Amniotic epithelial cell (primary cell): ENCODE measurements around the gene EFEMP2.

ENCODE experiments used
- DNase-seq: peaks from one replicate; pipeline ENCODE4 v3.0.0-alpha.2; 2010; ENCODE audit warnings: low read depth

Gene EFEMP2

DNA sequence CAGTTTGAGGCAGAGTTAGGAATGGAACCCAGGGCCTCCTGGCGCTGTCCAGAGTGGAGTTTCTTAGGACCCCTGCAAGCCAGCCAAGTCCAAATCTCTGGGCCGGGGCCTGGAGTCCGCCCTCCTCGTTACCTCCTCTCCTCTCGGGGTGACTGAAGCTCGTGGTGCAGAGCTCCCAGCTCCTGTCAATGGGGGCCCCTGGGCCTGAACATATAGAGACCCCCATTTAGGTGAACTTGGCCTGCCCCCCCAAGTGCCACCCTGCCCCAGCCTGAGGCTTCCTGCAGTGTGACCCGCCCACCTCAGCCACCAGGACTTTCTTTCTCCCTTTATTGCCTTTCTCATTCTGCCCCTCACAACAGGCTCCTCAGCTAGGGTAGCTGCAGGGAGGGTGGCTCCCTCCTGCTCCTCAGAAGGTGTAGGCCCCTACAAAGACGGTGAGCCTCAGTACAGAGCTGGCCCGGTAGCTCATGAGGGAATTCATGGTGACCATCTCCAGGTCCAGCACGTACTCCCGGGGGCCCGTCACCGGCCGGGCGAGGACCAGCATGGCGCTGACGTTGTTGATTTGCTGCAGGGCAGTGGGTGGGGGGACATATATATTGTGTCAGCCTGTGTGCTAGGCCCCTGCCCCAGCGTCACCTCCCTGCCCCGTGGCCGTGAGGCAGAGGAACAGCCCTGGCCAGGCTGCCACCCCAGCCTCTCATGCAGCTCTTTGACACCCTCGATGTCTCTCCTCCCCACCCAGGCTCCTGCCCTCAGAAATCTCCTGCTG is 5.9 kb downstream of the EFEMP2 start:
- DNase-seq: no peak

DNA sequence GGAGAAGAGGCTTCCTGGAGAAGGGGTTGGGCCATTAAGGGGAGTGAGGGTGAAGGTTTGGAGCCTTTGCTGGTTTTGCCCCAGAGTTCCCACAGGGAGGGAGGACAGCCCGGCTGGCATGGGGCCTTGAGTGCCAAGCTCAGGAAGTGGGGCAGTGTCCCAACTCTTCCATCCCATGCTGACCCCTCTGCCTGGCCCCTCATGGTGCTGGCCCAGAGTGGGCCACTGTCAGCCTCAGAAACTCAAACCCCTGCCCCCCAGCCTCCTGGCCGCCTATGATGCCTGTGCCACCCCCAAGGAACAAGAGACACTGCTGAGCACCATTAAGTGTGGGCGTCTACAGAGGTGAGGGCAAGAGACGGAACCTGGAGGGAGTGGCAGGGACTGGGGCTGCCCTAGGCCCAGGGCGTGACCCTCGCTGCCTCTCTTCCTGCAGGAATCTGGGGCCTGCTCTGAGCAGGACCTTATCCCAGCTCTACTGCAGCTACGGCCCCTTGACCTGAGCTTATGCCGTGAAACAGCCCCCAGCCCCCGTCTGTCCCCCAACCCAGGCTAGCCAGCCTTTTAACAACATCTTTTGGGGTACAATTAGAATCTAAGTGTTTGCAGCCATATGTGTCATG is 6.9 kb downstream of the EFEMP2 start:
- DNase-seq: no peak

DNA sequence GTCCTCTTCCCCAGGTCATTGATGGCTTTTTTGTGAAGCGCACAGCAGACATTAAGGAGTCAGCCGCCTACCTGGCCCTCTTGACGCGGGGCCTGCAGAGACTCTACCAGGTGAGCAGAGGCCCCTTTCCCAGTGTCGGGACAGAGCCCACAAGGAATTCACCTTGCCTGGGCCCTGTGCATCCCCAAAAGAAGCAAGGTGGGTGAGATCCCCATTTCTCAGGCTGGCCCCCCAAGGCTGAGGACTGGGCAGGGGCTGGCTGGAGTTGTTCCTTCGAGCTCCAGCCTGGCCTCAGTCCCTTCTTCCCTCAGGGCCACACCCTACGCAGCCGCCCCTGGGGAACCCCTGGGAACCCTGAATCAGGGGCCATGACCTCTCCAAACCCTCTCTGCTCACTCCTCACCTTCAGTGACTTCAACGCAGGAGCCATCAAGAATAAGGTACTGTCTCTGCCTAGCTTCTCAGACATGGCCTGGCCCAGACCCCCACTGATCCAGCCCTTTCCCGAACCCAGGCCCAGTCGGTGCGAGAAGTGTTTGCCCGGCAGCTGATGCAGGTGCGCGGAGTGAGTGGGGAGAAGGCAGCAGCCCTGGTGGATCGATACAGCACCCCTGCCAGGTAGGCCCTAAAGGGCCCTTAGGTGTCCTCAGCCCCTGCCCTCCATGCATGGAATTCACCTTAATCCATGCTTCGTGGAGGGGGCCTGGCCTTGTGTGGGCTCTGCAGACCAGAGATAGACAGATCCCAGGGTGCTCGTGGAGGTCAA is 7.7 kb downstream of the EFEMP2 start:
- no peak for DNase-seq

DNA sequence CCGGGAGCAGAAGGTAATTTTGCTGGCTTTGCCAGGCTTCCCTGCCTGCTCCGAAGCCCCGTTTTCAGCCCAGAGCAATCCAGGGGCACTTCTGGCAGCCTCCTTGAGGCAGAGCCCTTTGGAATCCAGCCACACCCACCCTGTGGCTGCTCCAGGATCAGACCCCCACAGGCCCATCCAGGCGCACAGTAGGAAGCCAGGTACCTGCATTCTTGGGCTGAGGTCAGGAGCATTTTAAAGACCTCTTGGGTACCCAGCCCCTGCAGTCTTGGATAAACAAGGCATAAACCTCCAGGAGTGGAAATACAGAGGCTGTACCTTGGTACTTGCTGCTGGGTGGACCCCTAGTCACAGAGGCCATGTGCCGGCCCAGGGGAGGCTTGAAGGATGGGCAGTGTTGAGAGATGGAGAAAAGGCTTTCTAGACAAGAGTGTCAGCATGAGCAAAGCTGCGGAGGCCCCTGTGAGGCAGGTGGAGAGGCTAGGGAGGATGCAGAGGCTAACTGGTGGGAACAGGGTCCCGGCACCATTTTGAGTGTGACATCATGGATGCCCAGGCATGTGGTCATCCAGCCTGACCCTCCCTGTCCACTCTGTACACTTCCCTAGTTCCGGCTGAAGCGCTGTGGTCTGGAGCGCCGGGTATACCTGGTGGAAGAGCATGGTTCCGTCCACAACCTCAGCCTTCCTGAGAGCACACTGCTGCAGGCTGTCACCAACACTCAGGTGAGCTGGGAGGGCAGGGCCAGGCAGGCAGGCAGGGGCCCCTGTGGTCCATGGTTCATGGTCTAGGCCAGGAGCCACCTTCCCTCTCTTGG is 8.5 kb downstream of the EFEMP2 start:
- DNase-seq: no peak

DNA sequence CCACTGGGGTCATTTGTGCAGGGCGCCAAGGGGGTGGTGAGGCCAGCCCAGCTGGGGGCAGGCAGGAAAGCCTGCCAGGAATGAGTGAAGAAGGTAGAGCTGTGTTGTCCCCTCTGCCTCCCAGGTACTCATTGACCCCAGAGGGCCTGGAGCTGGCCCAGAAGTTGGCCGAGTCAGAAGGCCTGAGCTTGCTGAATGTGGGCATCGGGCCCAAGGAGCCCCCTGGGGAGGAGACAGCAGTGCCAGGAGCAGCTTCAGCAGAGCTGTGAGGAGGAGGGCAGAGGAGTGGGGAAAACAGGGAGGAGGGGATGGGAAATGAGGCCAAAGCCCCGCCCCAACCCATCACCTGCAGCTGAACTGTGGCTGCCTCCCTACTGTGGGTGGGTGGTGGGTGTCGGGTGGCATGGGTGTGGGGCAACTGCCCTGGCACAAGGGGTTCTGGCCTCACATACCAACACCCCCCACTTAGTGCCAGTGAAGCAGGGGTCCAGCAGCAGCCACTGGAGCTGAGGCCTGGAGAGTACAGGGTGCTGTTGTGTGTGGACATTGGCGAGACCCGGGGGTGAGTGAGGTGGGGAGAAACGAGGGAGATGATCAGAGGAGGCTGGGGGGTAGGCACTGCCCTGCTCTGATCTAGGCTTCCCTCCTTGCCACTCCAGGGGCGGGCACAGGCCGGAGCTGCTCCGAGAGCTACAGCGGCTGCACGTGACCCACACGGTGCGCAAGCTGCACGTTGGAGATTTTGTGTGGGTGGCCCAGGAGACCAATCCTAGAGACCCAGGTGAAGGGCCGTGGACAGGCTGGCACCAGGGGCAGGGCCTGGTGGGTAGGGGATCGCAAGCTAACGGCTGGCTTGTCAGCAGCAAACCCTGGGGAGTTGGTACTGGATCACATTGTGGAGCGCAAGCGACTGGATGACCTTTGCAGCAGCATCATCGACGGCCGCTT is 9.4 kb downstream of the EFEMP2 start:
- DNase-seq: no peak

DNA sequence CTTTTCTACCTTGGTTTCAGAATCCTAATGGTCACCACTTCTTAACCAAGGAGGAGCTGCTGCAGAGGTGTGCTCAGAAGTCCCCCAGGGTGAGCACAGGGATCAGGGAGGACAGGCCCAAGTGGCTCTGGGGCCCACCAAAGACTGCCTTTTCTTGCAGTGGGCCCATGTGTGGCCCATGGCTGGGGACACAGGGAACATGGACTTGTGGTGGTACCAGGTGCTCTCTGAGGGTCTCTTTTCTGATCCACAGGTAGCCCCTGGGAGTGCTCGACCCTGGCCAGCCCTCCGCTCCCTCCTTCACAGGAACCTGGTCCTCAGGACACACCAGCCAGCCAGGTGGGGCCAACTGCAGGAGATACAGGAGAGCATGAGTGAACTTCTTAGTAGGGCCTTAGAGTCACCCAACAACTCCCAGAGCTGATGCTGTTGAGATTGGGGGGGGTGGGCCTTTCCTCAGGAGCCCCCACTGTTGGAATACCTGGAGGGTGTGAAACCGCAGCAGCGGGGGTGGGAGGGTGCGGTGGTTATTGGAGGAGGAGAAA is 10.3 kb downstream of the EFEMP2 start:
- DNase-seq: no peak

DNA sequence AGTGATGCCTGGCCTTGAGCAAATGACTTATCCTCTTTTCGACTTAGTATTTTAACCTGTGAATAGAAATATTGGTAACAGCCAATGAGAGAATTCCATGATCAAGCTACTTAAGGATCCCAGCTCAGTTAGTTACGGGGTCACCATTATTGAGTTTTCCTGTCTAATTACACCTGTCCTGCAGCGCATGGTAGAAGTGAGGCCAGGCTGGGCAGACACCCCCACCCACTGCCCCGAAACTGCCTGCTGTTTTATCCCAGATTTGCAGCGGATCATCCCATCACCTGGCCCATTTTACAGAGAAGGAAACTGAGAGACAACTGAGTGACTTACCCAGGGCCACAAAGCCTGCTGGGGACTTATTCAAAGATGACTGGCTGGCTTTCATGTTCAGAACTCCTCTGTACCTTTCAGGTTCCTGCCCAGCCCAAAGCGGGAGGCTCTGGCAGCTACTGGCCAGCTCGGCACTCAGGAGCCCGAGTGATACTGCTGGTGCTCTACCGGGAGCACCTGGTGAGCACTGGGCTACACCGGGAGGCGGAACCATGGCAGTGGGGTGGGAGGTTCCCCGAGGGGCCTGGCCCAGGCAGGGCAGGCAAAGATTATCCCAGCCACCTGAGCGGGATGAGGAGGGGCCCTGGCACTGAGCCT is 10.9 kb downstream of the EFEMP2 start:
- no peak for DNase-seq

DNA sequence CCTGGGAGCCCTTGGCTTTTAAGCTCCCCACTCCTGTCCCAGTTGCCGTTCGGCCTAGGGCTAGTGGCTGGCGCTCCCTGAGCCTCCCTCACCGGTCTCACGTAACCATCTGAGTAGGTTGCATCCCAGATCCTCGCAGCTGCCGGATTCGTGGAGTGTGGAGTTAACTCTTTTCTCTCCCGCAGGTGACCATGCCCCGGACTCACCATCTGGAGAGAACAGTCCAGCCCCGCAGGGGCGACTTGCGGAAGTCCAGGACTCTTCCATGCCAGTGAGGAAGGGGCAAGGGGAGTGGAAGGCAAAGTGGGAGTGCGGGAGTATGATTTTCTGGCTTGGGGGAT is 11.5 kb downstream of the EFEMP2 start:
- DNase-seq: no peak

DNA sequence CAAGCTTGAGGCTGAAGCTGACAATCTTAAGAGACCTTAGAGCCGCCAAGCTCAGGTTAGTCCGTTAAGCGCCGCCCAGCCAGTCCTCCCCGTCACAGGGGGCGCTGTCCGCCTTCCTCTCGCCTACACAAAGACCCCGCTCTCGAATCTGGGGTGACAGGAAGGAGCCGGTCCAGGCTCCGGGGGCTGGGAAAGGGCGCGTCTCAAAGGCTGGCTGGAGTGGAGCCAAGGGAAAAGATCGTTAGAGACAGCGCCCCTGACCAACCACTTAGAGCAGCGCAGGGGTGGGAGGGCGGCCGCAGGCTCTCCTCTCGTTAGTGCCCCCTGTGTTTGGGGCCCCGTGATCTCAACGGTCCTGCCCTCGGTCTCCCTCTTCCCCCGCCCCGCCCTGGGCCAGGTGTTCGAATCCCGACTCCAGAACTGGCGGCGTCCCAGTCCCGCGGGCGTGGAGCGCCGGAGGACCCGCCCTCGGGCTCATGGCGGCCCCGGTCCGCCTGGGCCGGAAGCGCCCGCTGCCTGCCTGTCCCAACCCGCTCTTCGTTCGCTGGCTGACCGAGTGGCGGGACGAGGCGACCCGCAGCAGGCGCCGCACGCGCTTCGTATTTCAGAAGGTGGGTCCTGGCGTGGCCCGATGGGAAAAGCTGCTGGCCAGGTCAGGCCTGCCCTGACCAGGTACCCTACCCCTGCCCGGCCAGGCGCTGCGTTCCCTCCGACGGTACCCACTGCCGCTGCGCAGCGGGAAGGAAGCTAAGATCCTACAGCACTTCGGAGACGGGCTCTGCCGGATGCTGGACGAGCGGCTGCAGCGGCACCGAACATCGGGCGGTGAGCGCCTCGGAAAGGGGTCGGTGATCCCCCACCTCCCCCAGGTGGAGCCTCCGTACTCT is 12.1 kb downstream of the EFEMP2 start, which contains the start of gene MUS81:
Gene MUS81, plus strand, starts transcription at position 156 of the 887 bp plus-strand sequence. Its CDS starts 321 bp downstream, at position 477.
- peak; percentile 97 for DNase-seq

DNA sequence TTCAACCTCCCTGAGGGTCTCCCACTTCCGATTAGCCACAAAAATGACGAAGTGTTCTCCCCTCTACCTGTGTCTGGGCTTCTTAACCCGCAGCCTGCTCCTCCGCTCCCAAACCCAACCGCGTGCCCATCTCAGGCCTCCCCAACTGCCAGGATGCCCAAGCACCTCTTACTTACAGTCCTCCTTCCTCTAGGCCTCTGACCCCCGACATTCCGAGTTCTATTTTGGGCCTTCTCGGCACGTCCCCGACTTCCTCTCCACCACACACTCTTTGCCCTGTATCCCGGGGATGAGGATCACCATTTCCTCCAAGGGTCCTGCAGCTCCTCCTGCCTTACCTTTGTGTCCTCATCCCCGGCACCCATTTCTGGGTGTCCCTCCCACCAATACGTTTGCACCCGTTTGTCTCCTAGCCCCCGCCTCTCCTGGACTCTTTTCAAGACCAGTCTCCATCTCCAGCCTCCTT is 12.8 kb downstream of the EFEMP2 start:
- no peak for DNase-seq

DNA sequence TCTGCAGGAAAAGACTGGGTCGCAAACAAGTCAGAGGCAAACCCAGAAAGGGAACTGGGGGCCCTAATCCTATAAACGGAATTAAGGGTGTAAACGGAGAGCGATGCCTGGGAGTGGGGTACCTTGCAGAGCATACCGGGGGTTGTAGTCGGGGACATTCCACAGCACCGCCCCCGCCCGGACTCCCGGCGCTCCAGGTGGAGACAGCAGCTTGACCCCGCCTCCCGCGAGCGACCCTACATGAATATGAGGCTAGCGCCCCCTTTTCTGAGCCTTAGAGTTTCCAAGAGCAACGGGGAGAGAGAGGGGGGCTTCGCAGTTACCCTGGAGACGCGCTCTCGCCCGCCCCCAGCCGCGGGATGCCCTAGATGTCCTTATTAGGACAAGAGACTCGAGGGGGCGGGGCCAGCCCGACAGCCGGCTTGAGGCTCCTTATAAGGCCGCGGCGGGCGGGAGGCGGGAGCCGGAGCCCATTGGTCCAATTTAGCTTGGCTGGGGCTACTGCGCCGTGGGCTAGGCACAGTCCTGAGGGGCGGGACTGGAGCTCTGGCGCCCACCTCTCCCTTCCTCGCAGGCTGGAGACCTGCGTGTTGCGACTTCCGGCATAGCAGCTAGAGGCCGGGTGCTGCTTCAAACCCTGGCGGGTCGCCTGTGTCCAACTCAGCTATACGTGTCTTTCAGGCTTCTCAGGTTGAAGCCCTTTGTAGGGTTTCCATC is 13.3 kb downstream of the EFEMP2 start:
- DNase-seq: peak; percentile 98

DNA sequence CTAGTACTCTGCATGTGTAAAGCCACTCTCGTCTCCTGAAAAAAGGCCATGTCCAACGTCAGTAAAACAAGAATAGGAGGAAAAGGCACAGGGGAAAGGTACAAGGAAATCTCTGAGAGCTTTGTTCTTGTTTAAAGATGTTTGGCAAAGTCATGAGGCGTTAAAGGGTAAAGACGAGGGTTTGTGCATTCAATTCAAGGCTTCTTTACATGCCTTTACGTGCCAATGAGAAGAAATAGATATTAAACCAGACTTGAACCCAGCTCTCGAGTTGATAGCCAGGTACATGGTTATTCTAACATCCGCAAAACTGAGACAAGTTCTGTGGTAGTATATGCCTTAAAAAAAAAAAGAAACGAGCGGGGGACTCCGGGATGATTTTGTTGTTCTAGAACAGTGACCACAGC is 13.9 kb downstream of the EFEMP2 start:
- DNase-seq: no peak

DNA sequence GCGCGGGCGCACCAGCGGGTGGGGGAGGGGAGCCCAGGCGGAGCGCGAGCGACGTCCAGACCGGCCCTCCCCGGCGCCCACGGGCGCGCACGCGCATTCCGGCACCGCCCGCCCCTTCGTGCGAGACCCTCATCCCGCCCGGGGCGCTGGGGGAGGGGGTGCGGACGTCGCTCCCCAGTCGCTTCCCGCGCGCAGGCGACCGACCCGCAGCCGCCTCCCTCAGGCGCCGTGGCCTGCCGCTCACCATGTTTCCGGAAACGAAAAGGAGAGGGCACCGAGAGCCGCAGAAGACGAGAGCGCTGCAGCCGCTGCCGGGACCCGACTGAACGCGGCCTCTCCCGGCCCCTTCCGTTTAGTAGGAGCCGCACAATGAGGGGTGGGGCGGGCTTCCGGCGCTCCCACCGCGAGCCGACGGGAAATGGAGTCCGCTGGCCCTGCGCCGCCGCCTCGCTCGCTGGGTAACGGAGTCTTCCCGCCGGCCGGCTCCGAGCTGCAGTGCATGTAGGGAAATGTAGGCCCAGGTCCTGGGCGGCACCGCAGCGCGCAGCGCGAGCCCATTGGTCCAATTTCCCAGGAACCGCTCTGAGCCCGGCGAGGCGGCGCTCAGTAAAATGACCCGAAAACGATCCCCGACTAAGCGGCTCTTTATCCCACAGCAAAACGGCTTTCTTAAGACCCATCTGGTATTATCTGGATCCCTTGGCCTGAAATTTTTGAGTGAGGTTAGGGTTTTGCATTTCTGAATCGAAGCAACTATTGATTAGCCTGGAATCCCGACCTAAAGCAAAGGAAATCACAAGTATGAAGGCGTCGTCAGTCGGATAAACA is 14.5 kb downstream of the EFEMP2 start, which contains the start of gene CFL1:
Gene CFL1, minus strand, starts transcription at position 328 of the 828 bp plus-strand sequence. Its CDS starts 81 bp downstream, at position 247.
- DNase-seq: peak; percentile 95

DNA sequence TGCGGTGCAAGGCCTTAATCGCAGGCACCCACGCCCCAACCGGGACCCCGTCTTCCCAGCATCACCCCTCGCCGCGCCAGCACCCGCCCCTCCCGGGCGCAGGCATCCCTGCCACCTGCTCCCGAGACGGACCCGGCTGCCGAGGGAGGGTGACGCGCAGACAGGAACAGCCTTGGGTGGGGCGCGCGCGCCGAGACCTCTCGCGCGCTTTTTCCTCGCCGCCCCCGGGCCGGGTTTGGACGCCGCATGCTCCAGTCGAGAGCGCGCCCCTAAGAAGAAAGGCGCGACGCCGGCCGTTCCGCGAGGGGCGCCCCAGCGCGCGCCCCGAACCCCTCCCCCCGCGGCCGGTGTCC is 15.1 kb downstream of the EFEMP2 start:
- DNase-seq: no peak

DNA sequence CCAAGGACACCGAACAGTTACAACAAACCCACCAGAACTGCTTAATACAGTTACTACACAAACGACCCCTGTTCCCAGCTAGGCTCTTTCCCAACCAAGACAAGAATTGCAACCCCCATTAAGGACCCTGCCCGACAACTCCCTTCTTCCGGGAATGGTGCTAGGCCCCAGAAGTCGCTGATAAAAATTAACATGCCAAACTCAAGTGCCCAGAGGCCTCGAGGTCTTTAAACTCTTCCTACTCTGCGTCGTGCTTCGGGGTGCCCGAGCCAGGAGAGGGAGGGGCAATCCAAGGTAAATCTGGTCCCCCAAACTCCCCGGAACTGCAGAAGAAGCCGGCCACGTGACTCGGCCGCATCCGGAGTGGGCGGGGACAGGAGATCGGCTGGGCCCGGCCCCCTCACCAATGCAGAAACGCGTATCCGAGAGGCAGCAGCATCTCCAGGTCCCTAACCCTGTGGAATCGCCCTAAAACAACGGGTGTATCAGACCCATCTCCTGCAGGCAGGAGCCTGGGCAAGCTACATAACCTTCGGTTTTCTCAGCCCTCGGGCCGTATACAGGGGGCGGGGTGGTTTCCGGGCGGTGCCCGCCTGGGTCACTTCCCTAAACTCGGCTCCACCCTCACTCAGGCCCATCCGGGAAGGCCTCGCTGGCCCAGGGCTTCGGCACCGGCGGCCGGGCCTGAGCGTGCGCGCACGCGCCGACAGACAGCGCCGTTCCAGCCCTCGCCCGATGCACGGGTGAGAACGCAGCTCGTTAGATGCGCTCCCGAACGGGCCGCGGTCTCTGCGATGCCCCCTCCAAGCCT is 15.7 kb downstream of the EFEMP2 start:
- DNase-seq: peak; percentile 55

DNA sequence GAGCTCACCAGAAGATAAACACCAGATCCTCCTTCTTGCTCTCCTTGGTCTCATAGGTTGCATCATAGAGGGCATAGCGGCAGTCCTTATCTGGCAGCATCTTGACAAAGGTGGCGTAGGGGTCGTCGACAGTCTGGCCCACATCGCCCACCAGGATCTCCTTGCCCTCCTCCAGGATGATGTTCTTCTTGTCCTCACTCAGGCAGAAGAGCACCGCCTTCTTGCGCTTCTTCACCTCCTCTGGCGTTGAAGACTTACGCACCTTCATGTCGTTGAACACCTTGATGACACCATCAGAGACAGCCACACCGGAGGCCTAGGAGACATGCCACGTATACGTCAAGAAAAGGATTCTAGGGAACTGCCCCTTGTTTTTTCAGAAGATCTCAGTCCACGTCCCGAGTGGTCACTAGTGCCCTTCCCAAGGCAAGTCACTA is 16.7 kb downstream of the EFEMP2 start:
- peak; percentile 39 for DNase-seq
